ENCODE data around the gene P2RX3.

Gene P2RX3

DNA sequence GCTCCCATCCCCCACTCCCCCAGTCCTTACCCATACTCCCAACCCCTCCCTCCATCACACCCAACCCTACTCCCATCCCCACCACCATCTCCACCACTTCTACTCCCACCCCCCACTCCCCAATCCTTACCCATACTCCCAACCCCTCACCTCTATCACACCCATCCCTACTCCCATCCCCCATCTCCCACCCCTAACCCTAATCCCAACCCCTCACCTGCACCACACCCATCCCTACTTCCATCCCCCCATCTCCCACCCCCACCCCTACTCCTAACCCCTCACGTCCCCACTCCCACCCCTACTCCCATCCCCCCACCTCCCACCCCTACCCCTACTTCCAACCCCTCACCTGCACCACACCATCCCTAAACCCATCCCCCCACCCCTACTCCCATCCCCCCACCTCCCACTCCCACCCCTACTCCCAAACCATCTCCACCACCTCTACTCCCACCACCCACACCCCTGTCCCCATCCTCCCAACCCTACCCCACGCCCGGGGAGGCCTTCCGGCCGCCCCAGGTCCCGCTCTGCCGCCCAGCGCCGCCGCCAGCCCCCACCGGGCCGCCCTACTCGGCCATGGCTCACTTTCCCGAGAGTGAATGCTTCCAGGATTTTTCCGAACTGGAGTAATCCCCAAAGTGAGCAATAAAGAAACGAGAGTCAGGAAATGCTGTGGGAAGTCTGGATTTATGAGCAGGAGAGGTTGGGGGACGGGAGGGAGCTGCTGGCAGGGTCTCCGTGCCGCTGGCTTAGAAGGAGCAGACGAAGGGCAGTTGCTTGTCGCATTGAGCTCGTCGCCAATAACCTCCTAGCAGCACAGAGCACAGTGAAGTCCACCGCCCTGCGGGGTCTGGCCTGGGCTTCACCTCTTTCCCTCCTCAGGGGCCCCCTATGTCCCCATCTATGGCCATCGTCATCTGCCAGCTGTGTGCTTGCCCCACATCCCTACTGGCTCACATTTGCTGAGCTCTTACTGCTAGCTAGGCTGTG is 38.2 kb downstream of the P2RX3 start:
- no peak for DNase-seq

DNA sequence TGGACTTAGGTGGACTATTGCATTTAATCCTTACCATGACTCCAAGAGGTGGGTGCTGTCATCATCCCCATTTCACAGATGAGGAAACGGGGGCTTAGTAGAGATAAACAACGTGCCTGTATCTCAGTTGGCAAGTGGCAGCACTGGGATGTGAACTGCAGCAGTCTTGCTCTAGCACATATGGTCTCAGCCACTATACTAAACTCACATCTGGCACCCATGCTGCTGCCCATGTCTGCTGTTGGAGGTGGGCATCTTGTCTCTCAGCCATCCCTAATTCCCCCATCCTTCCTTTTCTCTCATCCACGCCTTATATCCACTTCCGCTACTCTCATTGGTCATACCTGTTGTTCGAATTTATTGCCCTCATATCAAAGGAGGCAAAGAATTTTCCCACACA is 39.0 kb downstream of the P2RX3 start:
- DNase-seq = no peak

DNA sequence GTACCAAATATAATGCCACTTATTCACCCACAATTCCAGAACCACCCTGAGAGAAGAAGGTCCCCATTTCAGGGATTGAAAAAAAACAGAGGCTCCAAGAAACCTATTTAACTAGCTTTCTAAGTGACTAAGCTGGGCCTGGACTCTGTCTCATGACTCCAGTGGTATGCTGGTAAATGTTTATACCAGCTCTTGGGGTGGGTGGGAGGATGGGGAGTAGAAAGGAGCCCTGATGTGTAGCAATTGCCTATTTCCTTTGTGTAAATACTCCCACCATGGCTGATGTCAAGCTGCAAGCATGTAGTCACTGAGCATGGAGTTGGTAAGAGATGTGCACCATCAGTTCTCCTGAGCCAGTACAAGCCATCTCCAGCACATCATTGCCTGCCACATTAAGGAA is 40.0 kb downstream of the P2RX3 start:
- DNase-seq = no peak

DNA sequence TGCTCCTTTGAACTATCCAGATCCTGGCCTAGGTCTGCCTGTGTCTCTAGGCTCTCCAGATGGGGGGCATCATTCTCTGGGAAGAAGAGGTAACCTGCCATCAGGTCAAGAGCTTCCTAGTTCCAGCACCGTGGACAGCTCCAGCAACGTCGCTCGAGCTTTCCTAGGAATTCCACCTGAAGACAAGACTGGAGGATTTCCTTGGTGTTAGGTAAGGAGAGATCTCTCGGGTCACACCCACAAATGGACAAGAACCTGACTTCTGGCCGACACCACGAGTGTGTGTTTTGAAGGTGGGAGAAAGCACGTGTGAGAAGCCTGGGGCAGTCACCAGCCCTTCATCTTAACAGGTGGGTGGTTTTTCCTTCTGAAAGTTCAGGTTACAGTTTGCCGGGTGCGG is 41.6 kb downstream of the P2RX3 start:
- no peak for DNase-seq

DNA sequence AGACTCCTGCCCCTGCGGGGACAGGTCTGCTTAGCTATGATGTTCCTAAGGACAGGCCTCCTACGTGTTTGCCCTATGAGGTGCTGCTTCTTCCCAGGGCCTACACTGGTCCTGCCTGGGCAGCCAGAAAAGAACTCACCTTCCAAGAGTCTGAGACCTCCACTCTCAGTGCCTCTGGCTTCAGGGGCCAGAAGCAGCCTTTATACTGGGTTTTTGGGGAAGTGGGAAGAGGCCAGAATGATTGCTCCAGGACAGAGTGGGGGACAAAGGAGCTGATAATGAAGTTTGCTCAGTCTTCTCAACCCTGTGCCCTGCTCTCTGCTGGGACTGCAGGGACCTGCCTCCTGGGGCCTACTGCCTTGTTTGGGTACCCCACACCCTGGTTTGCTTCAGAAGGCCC is 42.8 kb downstream of the P2RX3 start, which contains the start of gene PRG3:
TSS of gene PRG3 (minus strand) at position 176 of the 400 bp plus-strand sequence. CDS start 442 bp downstream, outside the sequence.
- no peak for DNase-seq

GRCh38 chr11:57386178-57386940 is 48.2 kb downstream of the P2RX3 start:
- DNase-seq = no peak

- no peak for DNase-seq
Measured at GRCh38 chr11:57387289-57388030, 49.3 kb downstream of the P2RX3 start.

DNA sequence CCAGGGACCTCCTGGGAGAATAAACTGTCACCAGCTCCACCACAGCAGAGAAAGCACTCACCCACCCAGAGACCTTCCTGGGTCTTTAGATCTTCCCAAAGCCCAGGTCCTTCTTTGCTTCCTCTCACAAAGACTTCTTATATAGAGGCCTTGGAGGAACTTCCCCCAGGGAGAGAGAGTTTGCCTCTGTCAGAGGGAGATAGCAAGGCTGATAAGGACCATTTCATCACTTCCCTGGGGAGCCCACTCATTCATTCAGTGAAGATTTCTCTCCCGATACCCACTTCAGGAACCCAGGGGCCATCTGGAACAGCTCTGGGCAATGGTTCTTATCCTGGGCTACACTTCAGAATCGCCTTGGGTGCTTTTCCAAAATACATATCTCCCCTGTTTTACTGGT is 52.4 kb downstream of the P2RX3 start, which contains the start of gene PRG2:
TSS of gene PRG2 (minus strand) at position 116 of the 400 bp plus-strand sequence. CDS start 706 bp downstream, outside the sequence.
- DNase-seq = no peak

DNA sequence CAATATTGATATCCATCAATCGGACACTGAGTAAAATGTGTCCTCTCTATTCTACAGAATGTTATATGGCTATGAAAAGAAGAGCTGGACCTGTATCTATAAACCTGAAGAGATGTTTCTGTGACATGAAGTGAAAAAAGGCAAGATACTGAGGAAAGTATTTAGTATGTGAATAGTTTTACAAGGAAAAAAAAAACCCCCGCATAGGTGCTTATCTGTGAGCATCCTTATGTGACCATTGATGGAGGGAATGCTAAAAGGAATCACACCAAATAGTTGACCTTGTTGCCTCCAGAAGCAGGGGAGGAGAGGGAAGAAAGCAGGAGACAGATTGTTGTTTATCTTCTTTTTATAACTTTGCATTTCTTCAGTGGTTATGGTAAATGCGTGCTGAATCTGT is 53.0 kb downstream of the P2RX3 start:
- DNase-seq = no peak

GRCh38 chr11:57391539-57391938 is 53.4 kb downstream of the P2RX3 start:
- DNase-seq = no peak

DNA sequence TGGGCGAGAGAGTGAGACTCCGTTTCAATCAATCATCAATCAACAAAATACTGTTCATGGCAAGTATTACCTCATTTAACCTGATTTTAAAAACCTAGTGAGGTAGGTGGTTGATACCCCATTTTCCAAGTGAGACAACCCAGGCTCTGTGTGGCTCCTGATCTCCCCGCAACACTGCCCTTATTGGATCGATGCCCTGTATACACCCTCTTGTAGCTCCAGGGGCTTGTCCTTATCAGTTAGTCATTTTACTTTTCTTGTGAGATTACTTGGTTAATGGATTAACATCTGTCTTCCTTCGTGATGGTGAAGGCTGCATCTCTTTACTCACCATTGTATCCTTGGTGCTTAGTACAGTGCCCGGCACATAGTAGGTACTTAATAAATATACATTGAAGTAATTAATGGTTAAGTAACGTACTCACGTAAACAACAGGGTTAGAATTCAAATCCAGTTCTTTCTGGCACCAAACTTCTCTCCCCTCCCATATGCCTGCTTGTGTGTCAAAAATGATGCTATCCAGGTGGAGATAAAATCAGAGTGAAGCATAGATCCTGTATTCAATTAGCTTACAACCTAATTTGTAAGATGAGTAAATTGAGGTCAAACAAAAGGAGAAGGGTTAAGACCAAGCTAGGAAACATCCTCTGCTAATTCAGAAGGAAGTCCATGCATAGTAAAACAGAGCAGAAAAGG is 54.1 kb downstream of the P2RX3 start:
- no peak for DNase-seq

- no peak for DNase-seq
Measured at GRCh38 chr11:57392763-57393105, 54.6 kb downstream of the P2RX3 start.

- no peak for DNase-seq
Measured at GRCh38 chr11:57394203-57394965, 56.2 kb downstream of the P2RX3 start.

DNA sequence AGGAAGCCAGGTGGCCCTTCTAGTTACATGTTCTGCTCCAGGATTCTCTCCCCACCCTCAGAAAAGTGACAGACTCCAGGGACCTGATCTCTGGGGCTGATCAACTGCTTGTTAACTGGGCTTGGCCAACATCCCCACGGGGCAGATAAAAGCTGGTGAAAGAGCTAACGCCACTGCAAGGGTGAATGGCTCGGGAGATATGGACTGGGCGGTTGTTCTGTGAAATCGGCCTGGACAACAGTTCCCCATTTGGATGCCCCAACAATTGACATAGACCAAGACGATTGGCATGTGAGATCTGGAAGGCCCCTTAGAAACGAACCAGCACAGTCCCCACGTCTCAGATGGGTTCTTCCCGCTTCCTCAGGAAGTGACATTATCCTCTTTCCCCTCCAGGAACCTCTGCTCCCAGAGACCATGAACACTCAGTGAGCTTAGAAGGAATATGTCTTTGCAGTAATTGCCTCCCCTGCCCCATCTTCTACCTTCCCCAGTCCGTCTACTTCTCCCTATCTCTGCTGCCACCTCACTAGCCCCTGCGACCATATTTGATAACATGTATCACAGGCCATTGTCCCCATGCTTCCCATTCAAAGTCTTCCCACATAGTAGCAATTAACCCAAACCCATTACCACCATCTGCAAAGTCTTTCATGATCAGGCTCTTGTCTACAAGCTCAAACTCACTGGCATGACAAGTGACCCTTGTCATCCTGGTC is 57.9 kb downstream of the P2RX3 start:
- DNase-seq = no peak

DNA sequence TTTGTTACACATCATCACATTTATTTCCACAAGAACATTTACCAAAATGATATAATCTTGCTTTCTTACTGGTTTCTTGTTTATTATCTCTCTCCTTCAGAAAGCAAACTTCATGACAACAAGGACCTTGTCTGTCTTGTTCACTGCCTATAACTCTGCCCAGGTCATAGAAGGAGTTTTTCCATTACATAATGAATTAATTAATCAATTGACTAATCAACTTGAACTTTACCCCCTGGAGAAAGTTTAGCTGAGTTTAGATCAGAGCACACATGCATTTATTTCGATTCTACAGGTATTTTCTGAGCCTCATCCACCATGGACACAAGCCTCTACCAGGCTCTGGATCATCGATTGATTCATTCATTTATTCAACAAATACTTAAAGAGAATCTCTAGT is 58.6 kb downstream of the P2RX3 start:
- no peak for DNase-seq

DNA sequence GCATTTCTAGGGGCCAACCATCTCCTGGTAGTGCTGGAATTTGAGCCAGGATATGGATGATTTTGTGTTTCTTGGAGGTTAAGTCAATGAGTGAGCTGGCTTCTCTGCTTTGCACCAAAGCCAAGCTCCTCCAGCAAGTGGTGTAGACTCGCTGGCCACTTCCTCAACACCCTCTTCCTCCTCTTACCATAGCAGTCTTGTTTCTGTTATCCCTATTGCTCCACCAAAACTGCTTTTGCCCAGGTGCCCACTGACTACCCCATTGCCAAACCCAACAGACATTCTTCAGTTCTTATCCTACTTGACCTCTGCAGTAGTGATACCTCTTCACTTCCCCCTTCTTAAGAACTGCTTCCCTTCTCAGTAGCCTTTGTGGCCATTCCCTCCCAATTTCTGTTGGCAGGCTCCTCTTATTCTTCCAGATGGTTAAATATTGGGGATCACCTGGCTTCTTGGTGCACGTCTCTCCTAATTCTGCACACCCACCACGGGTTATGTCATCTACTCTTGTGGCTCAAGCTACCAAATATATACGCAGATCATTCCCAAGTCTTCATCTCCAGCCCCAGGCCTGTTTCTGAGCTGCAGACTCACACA is 59.3 kb downstream of the P2RX3 start:
- DNase-seq = no peak

- DNase-seq = no peak
Measured at GRCh38 chr11:57399221-57399620, 61.1 kb downstream of the P2RX3 start.

- no peak for DNase-seq
Measured at GRCh38 chr11:57399972-57400578, 61.9 kb downstream of the P2RX3 start.

DNA sequence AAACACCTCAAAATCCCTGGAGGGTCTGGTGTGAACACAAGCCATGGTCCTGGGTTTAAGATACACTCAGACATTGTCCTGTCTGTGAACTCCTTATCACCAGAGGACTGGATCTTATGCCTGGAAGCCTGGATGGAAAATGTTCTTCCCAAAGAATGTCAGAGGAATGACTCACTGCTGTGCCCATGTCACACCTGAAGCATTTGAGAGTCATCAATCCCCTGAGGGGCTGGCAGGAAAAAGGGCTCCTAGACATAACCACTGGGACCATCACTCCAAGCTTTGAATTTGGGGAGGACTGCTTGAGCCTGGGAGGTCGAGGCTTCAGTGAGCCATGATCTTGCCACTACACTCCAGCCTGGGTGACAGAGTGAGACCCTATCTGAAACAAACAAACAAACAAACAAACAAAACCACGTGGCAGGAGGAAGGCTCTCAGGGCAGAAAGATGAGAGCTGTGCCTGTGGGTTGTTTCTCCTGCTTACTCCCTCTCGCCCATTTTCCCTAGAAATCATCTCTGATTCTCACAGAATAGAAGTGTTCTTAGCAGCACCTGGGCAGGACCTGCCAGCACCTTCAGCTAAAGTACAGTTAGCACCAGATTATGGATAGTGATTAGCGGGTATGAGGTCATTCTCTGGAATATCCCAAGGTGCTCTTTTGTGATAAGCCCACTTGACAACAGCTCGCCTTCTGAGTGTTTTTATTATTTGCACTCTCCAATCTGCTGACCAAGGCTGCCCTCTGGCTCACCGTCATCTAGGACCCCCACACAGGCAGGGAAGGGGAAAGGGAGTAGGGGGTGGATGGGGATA is 64.2 kb downstream of the P2RX3 start:
- no peak for DNase-seq
